ENCODE results near the gene ITGB2.
"Not testable (repeated sequence)": the region's sequence is repeated elsewhere in the genome, so short reads cannot be mapped to it uniquely, and the experiment has no call there.

Gene ITGB2

GRCh38 chr21:44925378-44925755 is 4.7 kb upstream of the ITGB2 start:
- DNase-seq = no peak

DNA sequence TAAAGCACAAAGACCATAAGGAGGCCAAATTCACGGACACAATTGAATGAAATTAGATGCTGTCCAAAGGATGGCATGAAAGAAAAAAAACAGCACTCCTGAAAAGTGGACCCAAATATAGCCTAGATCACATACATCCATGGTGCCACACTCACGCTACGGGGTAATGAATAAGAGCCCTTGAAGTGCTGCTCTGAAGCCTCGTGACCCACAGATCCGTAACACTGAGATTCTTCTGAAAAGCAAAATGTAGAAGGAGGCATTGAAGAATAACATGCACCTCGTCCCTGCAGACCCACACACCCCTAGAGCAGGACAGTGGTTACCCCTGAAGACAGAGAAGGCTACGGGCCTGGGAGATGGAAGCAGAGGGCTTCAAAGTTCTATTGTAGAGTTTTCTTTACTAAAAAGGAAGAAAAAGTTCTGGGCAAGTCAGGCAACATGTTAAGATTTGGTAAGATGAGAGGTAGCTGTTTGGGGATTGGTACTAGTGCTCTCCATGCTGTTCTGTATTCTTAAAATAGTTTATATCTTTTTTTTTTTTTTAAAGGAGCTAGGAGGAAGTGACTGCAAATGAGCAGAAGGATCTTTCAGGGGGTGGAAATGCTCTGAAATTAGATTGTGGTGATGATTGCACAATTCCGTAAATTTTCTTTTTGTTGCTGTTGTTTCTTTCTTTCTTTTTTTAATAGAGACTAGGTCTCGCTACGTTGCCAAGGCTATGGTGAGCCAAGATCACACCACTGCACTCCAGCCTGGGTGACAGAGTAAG is 4.1 kb upstream of the ITGB2 start:
- DNase-seq = no peak

DNA sequence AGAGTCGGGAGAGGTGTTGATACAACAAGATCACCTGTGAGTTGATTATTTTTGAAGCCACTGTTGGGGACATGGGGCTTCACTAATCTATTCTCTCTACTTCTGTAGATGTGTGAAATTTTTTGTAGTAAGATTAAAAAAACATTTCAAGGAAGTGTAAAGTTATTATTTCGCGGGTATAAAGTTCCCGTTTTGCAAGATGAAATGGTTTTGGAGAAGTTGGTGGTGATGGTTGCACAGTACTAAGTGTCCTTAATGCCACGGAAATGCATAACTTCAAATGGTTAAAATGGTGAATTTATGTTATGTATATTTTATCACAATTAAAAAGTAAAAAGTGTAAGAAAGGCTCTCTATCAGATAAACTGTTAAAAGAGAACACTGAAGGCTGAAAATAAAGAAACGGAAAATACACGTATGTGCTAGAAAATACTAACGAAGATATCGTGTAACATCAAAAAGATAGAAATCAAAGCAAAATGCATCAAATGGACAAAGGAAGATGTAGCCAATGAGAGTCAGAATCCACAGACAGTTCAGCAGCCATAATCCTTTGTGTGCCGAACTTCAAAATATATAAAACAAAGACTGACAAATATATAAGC is 2.9 kb upstream of the ITGB2 start:
- no peak for DNase-seq

GRCh38 chr21:44921928-44922327 is 1.2 kb upstream of the ITGB2 start:
- DNase-seq = no peak

DNA sequence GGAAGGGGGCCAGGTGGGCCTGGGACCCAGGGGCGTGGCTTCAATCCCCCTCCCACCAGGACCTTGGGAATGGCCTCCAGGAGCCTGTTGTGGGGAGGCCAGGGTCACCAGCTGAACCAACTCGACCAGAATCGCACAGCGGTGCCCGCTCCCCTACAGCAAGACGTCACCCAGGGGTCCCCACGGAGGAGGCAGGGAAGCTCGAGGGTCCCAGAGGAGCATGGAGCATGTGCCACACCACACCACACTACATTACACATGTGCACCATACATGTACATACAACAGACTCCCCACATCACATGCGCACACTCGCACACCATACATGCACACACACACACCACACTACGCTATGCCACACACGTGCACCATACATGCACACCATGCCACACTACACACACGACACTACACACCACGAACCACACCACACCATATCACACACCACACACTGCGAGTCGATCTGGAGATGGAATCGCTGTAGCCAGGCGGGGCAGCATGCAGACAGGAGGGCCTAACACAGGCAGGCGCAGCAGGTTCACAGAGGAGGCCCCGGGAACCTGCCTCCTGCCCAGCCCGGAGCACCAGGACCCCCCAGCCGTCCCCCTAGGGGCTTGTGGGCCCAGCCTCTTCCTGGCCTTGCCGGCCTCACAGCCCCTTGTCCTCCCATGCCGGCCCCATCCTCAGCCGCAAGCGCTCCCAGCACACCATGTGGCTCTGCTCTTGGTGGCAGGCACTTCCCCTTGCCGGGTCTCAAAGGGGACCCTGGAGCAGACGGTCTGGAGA is 596 bp downstream of the ITGB2 start:
- DNase-seq = no peak

GRCh38 chr21:44919111-44919912 is 1.4 kb downstream of the ITGB2 start:
- DNase-seq = no peak

GRCh38 chr21:44918581-44919033 is 2.1 kb downstream of the ITGB2 start:
- no peak for DNase-seq

- DNase-seq = no peak
Observed at GRCh38 chr21:44918107-44918470, 2.6 kb downstream of the ITGB2 start.

DNA sequence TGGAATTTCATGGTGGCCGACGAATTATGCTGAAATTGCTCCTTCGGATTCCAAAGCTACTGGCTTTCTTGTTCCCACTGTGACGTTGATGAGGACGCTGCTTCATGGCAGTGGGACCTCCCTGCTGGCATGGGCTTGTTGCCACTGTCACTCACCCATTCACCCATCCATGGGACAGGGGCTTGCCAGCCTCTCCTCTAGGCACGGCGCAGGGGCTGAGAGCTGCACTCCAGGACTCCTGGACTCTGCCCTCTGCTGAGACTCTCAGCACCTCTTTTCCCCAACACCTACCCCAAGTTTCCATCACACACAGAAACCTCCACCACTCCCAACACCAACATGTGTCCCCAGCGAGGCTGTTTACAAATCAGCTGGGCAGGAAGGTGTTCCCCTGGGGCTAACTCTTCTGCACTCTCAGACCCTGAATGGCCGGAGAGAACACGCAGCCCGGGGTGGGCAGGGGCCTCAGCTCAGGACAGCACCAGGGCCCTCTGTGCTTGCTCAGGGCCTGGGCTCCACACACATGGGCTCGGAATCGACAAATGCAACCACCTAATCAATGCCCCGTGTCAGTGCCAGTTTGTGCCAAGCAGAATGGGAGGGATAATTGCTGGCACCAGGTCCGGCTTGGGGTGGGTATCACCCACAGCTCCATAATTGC is 3.1 kb downstream of the ITGB2 start:
- DNase-seq = no peak

- no peak for DNase-seq
Observed at GRCh38 chr21:44916965-44917364, 3.7 kb downstream of the ITGB2 start.

GRCh38 chr21:44914176-44914874 is 6.4 kb downstream of the ITGB2 start:
- peak in 1 of 2 experiments; percentile 47 for DNase-seq

- no peak for DNase-seq
Observed at GRCh38 chr21:44913425-44914175, 7.1 kb downstream of the ITGB2 start.

- not testable (repeated sequence) for DNase-seq
Observed at GRCh38 chr21:44912506-44913412, 7.9 kb downstream of the ITGB2 start.

- DNase-seq = no peak
Observed at GRCh38 chr21:44912158-44912473, 8.6 kb downstream of the ITGB2 start.

- DNase-seq = peak in 1 of 2 experiments; percentile 45
Observed at GRCh38 chr21:44911384-44912157, 9.1 kb downstream of the ITGB2 start.

DNA sequence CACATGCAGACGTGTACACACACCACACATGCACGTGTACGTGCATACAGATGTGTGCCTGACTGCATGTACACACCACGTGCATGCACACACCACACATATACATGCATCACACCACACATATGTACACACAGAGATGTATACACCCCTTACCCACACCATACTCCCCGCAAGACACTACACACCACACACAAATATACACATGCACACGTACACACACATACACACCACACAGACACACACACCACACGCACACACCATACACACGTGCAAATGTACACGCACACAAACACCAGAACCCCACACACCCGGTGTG is 9.7 kb downstream of the ITGB2 start:
- DNase-seq = no peak

DNA sequence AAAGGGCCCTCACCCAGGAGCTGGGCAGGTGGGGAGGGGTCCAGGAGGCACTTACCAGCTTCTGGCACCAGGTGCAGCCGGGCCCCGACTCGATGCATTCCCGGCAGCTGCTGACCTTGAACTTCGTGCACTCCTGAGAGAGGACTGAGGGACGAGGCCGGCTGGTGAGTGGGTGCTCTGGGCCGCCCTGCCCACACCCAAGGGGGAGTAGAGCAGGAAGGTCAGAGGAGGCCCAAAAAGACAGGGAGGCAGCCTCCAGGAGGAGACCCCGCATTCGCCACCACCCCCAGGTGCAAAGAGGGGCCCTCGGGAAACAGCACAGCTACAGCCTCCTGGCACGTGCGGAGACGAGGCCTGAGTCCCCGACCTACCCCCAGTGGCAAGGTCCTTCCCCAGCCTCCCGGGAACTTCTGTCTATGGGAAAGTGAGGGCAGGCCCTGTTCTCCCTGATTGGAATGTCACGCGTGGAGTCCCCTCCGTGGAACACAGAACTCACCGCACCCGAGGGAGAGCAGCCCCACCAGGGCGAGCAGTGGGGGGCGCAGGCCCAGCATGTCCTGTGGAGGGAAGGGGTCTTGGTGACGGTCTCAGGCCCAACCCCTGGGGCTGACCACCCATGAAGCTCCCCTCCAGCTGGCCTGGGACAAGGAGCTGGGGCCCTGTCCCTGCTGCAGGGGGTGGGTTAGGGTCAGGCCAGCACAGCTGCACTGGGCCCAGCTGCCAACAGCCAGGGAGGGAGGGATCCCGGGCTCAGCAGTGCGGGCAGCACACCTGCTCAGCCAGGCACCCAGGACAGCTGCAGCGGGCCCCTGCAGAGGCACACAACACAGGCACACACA is 10.3 kb downstream of the ITGB2 start:
- DNase-seq = no peak

DNA sequence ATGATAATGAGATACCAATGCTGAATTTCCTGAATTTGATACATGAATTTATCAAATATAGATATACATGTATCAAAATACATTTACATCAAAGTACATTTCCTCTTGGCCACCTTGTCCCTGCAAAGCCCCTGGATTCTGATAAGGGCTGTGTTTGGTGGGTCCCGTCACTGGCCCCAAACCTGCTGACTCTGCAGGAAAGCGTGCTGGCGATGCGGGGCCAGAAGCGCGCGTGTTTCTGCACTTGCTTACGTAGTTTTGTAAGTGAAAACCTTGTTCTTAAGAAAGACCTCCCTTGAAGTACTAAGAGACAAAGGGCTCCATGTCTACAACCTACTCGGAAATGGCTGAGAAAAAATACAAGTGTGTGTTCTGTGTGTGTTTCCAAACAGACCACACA is 11.0 kb downstream of the ITGB2 start:
- no peak for DNase-seq

DNA sequence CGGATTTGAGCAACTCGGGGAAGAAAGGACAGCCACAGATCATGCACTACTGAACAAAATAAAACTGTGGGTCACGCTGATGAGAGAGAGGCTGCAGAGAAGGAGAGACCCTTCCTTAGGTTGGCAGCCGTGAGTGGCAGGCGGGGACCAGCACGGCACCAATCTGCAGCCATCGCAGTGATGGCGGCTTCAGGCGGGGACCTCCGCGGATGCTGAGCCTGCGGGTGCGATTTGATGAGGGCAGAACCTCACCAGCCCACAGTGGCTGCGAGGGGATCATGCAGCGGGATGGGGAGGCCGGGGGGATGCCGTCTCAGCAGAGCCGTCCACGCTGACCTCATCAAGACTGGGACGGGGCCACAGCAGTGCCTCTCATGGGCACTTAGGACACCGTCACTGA is 11.8 kb downstream of the ITGB2 start:
- DNase-seq = no peak
